ENCODE results near the gene DPY19L3. TPM values are rescaled to one million over a fixed set of nuclear protein-coding genes. Genes with fewer than 3 reads are reported as not detected.
"Not testable (repeated sequence)": the region's sequence is repeated elsewhere in the genome, so short reads cannot be mapped to it uniquely, and the experiment has no call there.

Gene DPY19L3
- total RNA-seq, 1 donor from 2014 or later = 14.0 TPM

GRCh38 chr19:32489971-32490370, 84.4 kb downstream of the DPY19L3 start:
- no peak overlapping the region for H3K4me3 ChIP-seq (ENCODE audit: low read depth, low read length)
- TF ChIP-seq CTCF (conservative IDR thresholded peaks at IDR 0.05; ENCODE audit: low read depth, low read length) = no peak
- no peak for DNase-seq (ENCODE audit: low read depth)

GRCh38 chr19:32497391-32497790, 91.8 kb downstream of the DPY19L3 start:
- H3K4me3 ChIP-seq (ENCODE audit: low read depth, low read length) = no peak overlapping the region
- no peak for DNase-seq (ENCODE audit: low read depth)
- TF ChIP-seq CTCF (conservative IDR thresholded peaks at IDR 0.05; ENCODE audit: low read depth, low read length) = no peak

GRCh38 chr19:32498648-32499200, 93.2 kb downstream of the DPY19L3 start:
- no peak for DNase-seq (ENCODE audit: low read depth)
- no peak overlapping the region for H3K4me3 ChIP-seq (ENCODE audit: low read depth, low read length)
- no peak for TF ChIP-seq CTCF (conservative IDR thresholded peaks at IDR 0.05; ENCODE audit: low read depth, low read length)

- DNase-seq (ENCODE audit: low read depth) = not testable (repeated sequence)
These were observed 106.9 kb downstream of the DPY19L3 start for GRCh38 chr19:32512498-32512897.

GRCh38 chr19:32519023-32519422, 113.5 kb downstream of the DPY19L3 start:
- H3K4me3 ChIP-seq (ENCODE audit: low read depth, low read length) = no peak overlapping the region
- no peak for DNase-seq (ENCODE audit: low read depth)
- no peak for TF ChIP-seq CTCF (conservative IDR thresholded peaks at IDR 0.05; ENCODE audit: low read depth, low read length)

More at GRCh38 chr19:32512498-32512897, 106.9 kb downstream of the DPY19L3 start:
- not testable (repeated sequence) for H3K4me3 ChIP-seq (ENCODE audit: low read depth, low read length)

GRCh38 chr19:32522967-32523366, 117.4 kb downstream of the DPY19L3 start:
- DNase-seq (ENCODE audit: low read depth) = no peak
- H3K4me3 ChIP-seq (ENCODE audit: low read depth, low read length) = no peak overlapping the region
- no peak for TF ChIP-seq CTCF (conservative IDR thresholded peaks at IDR 0.05; ENCODE audit: low read depth, low read length)

- DNase-seq (ENCODE audit: low read depth) = no peak
- no peak overlapping the region for H3K4me3 ChIP-seq (ENCODE audit: low read depth, low read length)
- TF ChIP-seq CTCF (conservative IDR thresholded peaks at IDR 0.05; ENCODE audit: low read depth, low read length) = no peak
These were observed 121.3 kb downstream of the DPY19L3 start for GRCh38 chr19:32526895-32527294.
